ENCODE measurements around the gene SATB2. TPM values are rescaled to one million over a fixed set of nuclear protein-coding genes. Genes with fewer than 3 reads are reported as not detected.

Gene SATB2
- total and polyA plus RNA-seq, 10 donors, result 0.39 to 3.0 (median 2.6) TPM

GRCh38 chr2:199407421-199407820 is 50.3 kb downstream of the SATB2 start:
- H3K36me3 ChIP-seq, result no peaks in the 10 kb centered on the region
- no peaks in the 10 kb centered on the region for H3K9me3 ChIP-seq
- H3K27me3 ChIP-seq (replicated peaks in 1 of 7), result no peaks in the 10 kb centered on the region
- no peak overlapping the region for H3K4me3 ChIP-seq
- no peak for TF ChIP-seq POLR2A (IDR thresholded peaks at IDR 0.05)
- TF ChIP-seq CTCF (IDR thresholded peaks at IDR 0.05 in 8 of 11, conservative IDR thresholded peaks at IDR 0.05 in 3 of 11), result no peak
- TF ChIP-seq POLR2AphosphoS5 (IDR thresholded peaks at IDR 0.05), result no peak
- no peak for DNase-seq
- no peaks in the 10 kb centered on the region for H3K4me1 ChIP-seq
- no peak overlapping the region for H3K27ac ChIP-seq
- intact Hi-C loops (cut with DNase I; ENCODE audit: low total_unique reads), result no loop called here

GRCh38 chr2:199405241-199405640 is 52.5 kb downstream of the SATB2 start:
- H3K4me1 ChIP-seq, result no peaks in the 10 kb centered on the region
- DNase-seq, result no peak

GRCh38 chr2:199404841-199405240 is 52.9 kb downstream of the SATB2 start:
- Histone ChIP-seq H3K4me1 (no peaks in the 10 kb centered on the region), H3K27me3 (replicated peaks in 1 of 7) (no peaks in the 10 kb centered on the region), H3K9me3 (no peaks in the 10 kb centered on the region), H3K36me3 (no peaks in the 10 kb centered on the region), H3K4me3 (no peak overlapping the region), H3K27ac (no peak overlapping the region)
- no peak for TF ChIP-seq POLR2AphosphoS5 (IDR thresholded peaks at IDR 0.05)
- 83 to 89% (median 85%) methylated on average over 1 of the region's 1 CpG for WGBS, 5 donors
- no peak for DNase-seq
- intact Hi-C loops (cut with DNase I; ENCODE audit: low total_unique reads), result no loop called here

More at GRCh38 chr2:199405241-199405640, 52.5 kb downstream of the SATB2 start:
- no peaks in the 10 kb centered on the region for H3K36me3 ChIP-seq
- intact Hi-C loops (cut with DNase I; ENCODE audit: low total_unique reads), result no loop called here
- H3K9me3 ChIP-seq, result no peaks in the 10 kb centered on the region
- no peak overlapping the region for H3K4me3 ChIP-seq
- H3K27ac ChIP-seq, result no peak overlapping the region
- no peaks in the 10 kb centered on the region for H3K27me3 ChIP-seq (replicated peaks in 1 of 7)
- TF ChIP-seq POLR2A (IDR thresholded peaks at IDR 0.05) (no peak), POLR2AphosphoS5 (IDR thresholded peaks at IDR 0.05) (no peak), CTCF (IDR thresholded peaks at IDR 0.05 in 8 of 11, conservative IDR thresholded peaks at IDR 0.05 in 3 of 11) (peak in 1 of 11 experiments; percentile 6)

- Histone ChIP-seq H3K4me1 (no peaks in the 10 kb centered on the region), H3K9me3 (no peaks in the 10 kb centered on the region), H3K27ac (no peak overlapping the region), H3K36me3 (no peaks in the 10 kb centered on the region), H3K27me3 (replicated peaks in 1 of 7) (no peaks in the 10 kb centered on the region), H3K4me3 (no peak overlapping the region)
- DNase-seq, result no peak
- intact Hi-C loops (cut with DNase I; ENCODE audit: low total_unique reads), result no loop called here
- TF ChIP-seq CTCF (IDR thresholded peaks at IDR 0.05 in 8 of 11, conservative IDR thresholded peaks at IDR 0.05 in 3 of 11) (no peak), POLR2AphosphoS5 (IDR thresholded peaks at IDR 0.05) (no peak), POLR2A (IDR thresholded peaks at IDR 0.05) (no peak)
These were observed 62.4 kb downstream of the SATB2 start for GRCh38 chr2:199395311-199395710.

GRCh38 chr2:199392363-199392762 is 65.4 kb downstream of the SATB2 start:
- TF ChIP-seq POLR2AphosphoS5 (IDR thresholded peaks at IDR 0.05) (no peak), POLR2A (IDR thresholded peaks at IDR 0.05) (no peak), CTCF (IDR thresholded peaks at IDR 0.05 in 8 of 11, conservative IDR thresholded peaks at IDR 0.05 in 3 of 11) (no peak)
- Histone ChIP-seq H3K27ac (no peak overlapping the region), H3K36me3 (no peaks in the 10 kb centered on the region), H3K4me1 (no peaks in the 10 kb centered on the region), H3K4me3 (no peak overlapping the region), H3K9me3 (no peaks in the 10 kb centered on the region), H3K27me3 (replicated peaks in 1 of 7) (no peaks in the 10 kb centered on the region)
- intact Hi-C loops (cut with DNase I; ENCODE audit: low total_unique reads), result no loop called here
- no peak for DNase-seq
- 49 to 83% (median 73%) methylated on average over 1 of the region's 1 CpG for WGBS, 5 donors

Data from spleen (tissue), 11 donors.